ENCODE measurements around the gene GUCY2C.

Gene GUCY2C

DNA sequence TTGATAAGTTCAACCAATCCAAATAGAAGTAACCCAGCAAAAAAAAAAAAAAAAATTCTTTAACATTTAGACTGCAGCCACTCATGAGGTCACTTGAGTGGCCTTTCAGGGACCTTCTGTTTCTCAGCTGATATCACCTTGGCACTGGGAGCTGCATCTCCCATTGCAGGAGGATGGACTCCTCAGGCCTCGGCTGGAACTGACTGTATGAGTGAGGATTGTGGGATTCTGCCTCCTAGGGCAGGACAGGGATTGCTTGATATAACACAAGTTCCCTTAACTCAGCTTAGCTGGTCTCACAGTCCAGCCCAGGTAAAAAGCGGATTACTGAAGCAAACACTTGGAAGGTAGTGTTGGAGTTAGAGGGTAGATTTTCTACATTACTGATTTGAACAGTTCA, 3.5 kb upstream of the GUCY2C start:
- no peaks in the 10 kb centered on the region for H3F3A ChIP-seq (ENCODE audit: insufficient read depth)
- H3K36me3 ChIP-seq (ENCODE audit: low read length), result no peaks in the 10 kb centered on the region
- H4K20me1 ChIP-seq (ENCODE audit: low read depth, low read length), result no peaks in the 10 kb centered on the region
- H3K79me2 ChIP-seq (ENCODE audit: insufficient read depth, low read length), result no peaks in the 10 kb centered on the region
- no peak overlapping the region for H3K27ac ChIP-seq (ENCODE audit: low read depth, low read length)
- no peaks in the 10 kb centered on the region for H3K9me2 ChIP-seq (replicated peaks; ENCODE audit: insufficient read depth, low read length)
- TF ChIP-seq EZH2phosphoT487 (conservative IDR thresholded peaks at IDR 0.05; ENCODE audit: low read length), result no peak
- TF ChIP-seq, protein P1, sequence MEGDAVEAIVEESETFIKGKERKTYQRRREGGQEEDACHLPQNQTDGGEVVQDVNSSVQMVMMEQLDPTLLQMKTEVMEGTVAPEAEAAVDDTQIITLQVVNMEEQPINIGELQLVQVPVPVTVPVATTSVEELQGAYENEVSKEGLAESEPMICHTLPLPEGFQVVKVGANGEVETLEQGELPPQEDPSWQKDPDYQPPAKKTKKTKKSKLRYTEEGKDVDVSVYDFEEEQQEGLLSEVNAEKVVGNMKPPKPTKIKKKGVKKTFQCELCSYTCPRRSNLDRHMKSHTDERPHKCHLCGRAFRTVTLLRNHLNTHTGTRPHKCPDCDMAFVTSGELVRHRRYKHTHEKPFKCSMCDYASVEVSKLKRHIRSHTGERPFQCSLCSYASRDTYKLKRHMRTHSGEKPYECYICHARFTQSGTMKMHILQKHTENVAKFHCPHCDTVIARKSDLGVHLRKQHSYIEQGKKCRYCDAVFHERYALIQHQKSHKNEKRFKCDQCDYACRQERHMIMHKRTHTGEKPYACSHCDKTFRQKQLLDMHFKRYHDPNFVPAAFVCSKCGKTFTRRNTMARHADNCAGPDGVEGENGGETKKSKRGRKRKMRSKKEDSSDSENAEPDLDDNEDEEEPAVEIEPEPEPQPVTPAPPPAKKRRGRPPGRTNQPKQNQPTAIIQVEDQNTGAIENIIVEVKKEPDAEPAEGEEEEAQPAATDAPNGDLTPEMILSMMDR (IDR thresholded peaks at IDR 0.05; ENCODE audit: insufficient read depth, low read length, poor library complexity, severe bottlenecking), result no peak
- H2AFZ ChIP-seq (ENCODE audit: low read depth, low read length, severe bottlenecking), result no peak overlapping the region
- H3K27me3 ChIP-seq (ENCODE audit: low read length), result no peaks in the 10 kb centered on the region
- H3K9ac ChIP-seq (ENCODE audit: low read length), result no peak overlapping the region
- H3K9me3 ChIP-seq (ENCODE audit: insufficient read depth, low read length), result no peaks in the 10 kb centered on the region
- H3K4me3 ChIP-seq (ENCODE audit: insufficient read depth, low read length, poor library complexity, severe bottlenecking), result no peak overlapping the region
- no peak overlapping the region for H3K4me2 ChIP-seq (ENCODE audit: low read depth, low read length, poor library complexity, severe bottlenecking)

- TF ChIP-seq, protein P1 (IDR thresholded peaks at IDR 0.05; ENCODE audit: insufficient read depth, low read length, poor library complexity, severe bottlenecking), result no peak
- TF ChIP-seq EZH2phosphoT487 (conservative IDR thresholded peaks at IDR 0.05; ENCODE audit: low read length), result no peak
- Histone ChIP-seq H3K27me3 (ENCODE audit: low read length) (no peaks in the 10 kb centered on the region), H3F3A (ENCODE audit: insufficient read depth) (no peaks in the 10 kb centered on the region)
These were observed 2.2 kb upstream of the GUCY2C start for GRCh38 chr12:14698555-14698954.

DNA sequence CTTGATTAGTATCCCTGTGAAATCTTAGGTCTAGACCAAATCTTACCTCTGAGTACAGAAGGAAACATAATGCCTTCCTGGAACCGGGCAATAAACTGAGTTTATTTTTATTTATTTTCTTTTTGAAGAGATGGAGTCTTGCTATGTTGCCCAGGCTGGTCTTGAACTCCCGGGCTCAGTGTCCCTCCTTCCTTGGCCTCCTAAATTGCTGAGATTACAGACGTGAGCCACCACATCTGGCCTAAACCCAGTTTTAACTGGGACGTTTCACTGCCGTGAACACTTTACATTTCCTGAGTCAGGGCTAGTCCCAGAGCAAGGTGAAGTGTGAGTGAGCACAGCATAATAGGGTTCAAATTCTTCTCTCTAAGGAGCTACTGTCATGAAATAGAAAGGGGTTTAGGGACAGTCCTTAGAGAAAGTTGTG, 671 bp downstream of the GUCY2C start:
- no peaks in the 10 kb centered on the region for H4K20me1 ChIP-seq (ENCODE audit: low read depth, low read length)
- no peak overlapping the region for H3K9ac ChIP-seq (ENCODE audit: low read length)
- H3K9me3 ChIP-seq (ENCODE audit: insufficient read depth, low read length), result no peaks in the 10 kb centered on the region
- no peak overlapping the region for H3K4me3 ChIP-seq (ENCODE audit: insufficient read depth, low read length, poor library complexity, severe bottlenecking)
- H3K27me3 ChIP-seq (ENCODE audit: low read length), result no peaks in the 10 kb centered on the region
- H3K4me2 ChIP-seq (ENCODE audit: low read depth, low read length, poor library complexity, severe bottlenecking), result no peak overlapping the region
- no peaks in the 10 kb centered on the region for H3K36me3 ChIP-seq (ENCODE audit: low read length)
- no peaks in the 10 kb centered on the region for H3K79me2 ChIP-seq (ENCODE audit: insufficient read depth, low read length)
- no peaks in the 10 kb centered on the region for H3F3A ChIP-seq (ENCODE audit: insufficient read depth)
- H3K9me2 ChIP-seq (replicated peaks; ENCODE audit: insufficient read depth, low read length), result no peaks in the 10 kb centered on the region
- no peak overlapping the region for H2AFZ ChIP-seq (ENCODE audit: low read depth, low read length, severe bottlenecking)
- no peak for TF ChIP-seq EZH2phosphoT487 (conservative IDR thresholded peaks at IDR 0.05; ENCODE audit: low read length)
- TF ChIP-seq, protein P1 (IDR thresholded peaks at IDR 0.05; ENCODE audit: insufficient read depth, low read length, poor library complexity, severe bottlenecking), result no peak
- H3K27ac ChIP-seq (ENCODE audit: low read depth, low read length), result no peak overlapping the region

More at GRCh38 chr12:14698555-14698954, 2.2 kb upstream of the GUCY2C start:
- H4K20me1 ChIP-seq (ENCODE audit: low read depth, low read length), result no peaks in the 10 kb centered on the region
- no peaks in the 10 kb centered on the region for H3K36me3 ChIP-seq (ENCODE audit: low read length)
- H3K79me2 ChIP-seq (ENCODE audit: insufficient read depth, low read length), result no peaks in the 10 kb centered on the region
- no peak overlapping the region for H3K4me2 ChIP-seq (ENCODE audit: low read depth, low read length, poor library complexity, severe bottlenecking)
- H3K9ac ChIP-seq (ENCODE audit: low read length), result no peak overlapping the region
- no peak overlapping the region for H3K27ac ChIP-seq (ENCODE audit: low read depth, low read length)
- H3K9me3 ChIP-seq (ENCODE audit: insufficient read depth, low read length), result no peaks in the 10 kb centered on the region
- H2AFZ ChIP-seq (ENCODE audit: low read depth, low read length, severe bottlenecking), result no peak overlapping the region
- no peak overlapping the region for H3K4me3 ChIP-seq (ENCODE audit: insufficient read depth, low read length, poor library complexity, severe bottlenecking)
- H3K9me2 ChIP-seq (replicated peaks; ENCODE audit: insufficient read depth, low read length), result no peaks in the 10 kb centered on the region

All from SU-DHL-6 (cell line).